ENCODE measurements around the gene ERCC4.

The ERCC4 gene

GRCh38 chr16:13988038-13988437, 68.1 kb downstream of the ERCC4 start:
- in situ Hi-C loops (cut with HindIII; ENCODE audit: low sequenced_read_pairs): no loop called here

DNA sequence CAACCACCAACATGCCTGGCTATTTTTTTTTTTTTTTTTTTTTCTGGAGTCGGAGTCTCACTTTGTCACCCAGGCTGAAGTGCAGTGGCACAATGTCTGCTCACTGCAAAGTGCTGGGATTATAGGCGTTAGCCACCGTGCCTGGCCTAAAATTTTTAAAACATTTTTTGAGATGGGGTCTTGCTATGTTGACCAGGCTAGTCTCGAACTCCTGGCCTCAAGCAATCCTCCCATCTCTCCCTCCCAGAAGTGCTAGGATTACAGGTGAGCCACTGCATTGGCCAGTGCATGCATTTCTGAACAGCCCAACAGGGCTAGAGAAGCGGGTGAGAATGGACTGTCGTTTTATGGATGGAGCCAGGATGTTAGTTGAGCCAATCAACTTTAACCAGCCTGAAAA, 72.4 kb downstream of the ERCC4 start:
- in situ Hi-C loops (cut with HindIII; ENCODE audit: low sequenced_read_pairs): no loop called here

GRCh38 chr16:13992976-13993375, 73.0 kb downstream of the ERCC4 start:
- in situ Hi-C loops (cut with HindIII; ENCODE audit: low sequenced_read_pairs): no loop called here

DNA sequence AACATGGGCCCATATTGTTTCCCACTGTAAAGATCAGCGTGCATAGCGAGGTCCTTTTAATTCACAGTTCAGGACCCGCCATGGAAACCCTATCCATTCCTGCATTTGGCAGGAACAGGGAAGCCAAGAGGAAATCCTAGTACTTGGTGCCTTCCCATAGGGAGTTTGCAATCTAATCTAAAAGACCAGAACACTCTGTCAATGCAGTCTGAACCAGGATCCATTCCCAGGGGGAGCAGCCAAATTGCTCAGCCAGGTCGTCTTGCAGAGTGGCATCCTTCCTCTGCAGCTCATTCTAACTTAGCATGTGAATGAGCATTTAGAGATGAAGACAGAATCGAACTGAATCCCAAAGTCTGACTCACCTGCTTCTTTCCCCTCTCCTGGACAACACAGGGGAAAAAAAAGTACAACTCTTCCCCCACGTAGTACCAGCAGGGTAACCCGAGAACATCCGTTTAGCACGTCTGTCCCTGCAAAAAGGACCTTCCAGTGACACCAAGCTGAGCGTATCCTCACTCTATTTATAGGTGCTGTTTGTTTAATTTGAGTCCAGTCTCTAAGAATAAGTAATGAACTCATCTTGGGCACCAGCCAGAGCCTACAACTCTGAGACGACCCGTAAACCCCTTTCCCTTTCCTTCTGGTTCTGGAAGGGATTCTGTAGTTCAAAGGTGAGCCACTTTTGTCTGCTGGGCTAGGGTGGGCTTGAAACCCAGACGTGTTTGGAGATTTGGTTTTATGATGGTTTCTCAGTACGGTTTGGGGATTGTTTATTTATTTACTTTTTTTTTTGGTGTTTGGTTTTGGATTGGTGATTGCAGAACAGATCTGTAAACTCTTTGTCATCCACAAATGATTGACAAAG, 74.5 kb downstream of the ERCC4 start:
- in situ Hi-C loops (cut with HindIII; ENCODE audit: low sequenced_read_pairs): no loop called here

GRCh38 chr16:13995194-13995593, 75.2 kb downstream of the ERCC4 start:
- in situ Hi-C loops (cut with HindIII; ENCODE audit: low sequenced_read_pairs): no loop called here

DNA sequence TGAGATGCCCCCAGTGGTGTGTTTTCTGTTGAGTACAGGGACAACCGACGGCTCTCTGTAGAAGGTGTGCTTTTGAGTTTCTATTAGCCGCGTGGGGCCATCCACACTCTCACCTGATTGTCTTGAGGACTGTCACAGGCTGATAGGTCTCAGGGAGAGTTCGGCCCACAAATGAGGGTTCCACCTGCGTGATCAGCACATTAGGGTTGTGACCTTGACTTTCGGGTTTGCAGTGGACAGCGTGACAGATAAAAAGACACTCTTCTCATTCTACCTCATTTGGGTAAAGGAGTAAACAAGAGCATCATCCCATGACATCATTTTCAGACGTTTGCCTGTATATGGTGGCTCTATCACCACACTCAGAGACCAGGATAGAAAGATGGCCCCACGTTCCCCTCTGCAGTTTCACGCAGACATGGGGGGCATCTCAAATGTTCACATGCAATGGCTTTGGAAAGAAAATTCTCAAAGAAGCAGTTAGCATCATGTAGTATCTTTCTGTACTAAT, 76.9 kb downstream of the ERCC4 start:
- in situ Hi-C loops (cut with HindIII; ENCODE audit: low sequenced_read_pairs): no loop called here

- in situ Hi-C loops (cut with HindIII; ENCODE audit: low sequenced_read_pairs): no loop called here
These were observed 77.6 kb downstream of the ERCC4 start for GRCh38 chr16:13997526-13997925.

DNA sequence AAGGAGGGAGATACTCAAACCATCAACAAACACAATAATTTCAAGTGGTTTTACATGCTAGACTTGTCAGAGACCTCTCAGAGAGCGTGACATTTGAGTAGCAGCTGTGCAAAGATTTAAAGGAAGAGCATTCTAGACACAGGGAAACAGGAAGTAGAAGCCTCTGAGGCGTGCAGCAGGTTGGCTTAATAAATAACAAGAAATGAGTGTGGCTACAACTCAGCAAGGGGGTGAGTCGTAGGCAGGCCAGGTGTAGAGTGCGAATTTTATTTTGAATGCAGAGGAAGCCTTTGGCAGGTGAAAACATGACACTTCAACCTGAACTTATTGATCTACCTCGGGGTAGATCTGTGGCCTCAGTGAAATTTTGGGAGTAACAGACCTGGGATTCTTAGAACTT, 78.0 kb downstream of the ERCC4 start:
- in situ Hi-C loops (cut with HindIII; ENCODE audit: low sequenced_read_pairs): no loop called here

- in situ Hi-C loops (cut with HindIII; ENCODE audit: low sequenced_read_pairs): no loop called here
These were observed 79.3 kb downstream of the ERCC4 start for GRCh38 chr16:13999071-13999894.

- in situ Hi-C loops (cut with HindIII; ENCODE audit: low sequenced_read_pairs): no loop called here
These were observed 80.0 kb downstream of the ERCC4 start for GRCh38 chr16:13999895-14000425.

GRCh38 chr16:14001521-14001920, 81.6 kb downstream of the ERCC4 start:
- in situ Hi-C loops (cut with HindIII; ENCODE audit: low sequenced_read_pairs): no loop called here

All from endothelial cell of hepatic sinusoid (primary cell).